Measurements from ENCODE around the gene VGLL2.

Gene VGLL2

GRCh38 chr6:117269638-117270054, 4.3 kb downstream of the VGLL2 start:
- DNase-seq (ENCODE audit: low read depth in 3 of 3) = no peak

- no peak for DNase-seq (ENCODE audit: low read depth in 3 of 3)
Measured at GRCh38 chr6:117270055-117270842, 4.9 kb downstream of the VGLL2 start.

- DNase-seq (ENCODE audit: low read depth in 3 of 3) = no peak
Measured at GRCh38 chr6:117270843-117271507, 5.6 kb downstream of the VGLL2 start.

GRCh38 chr6:117272032-117272866, 6.9 kb downstream of the VGLL2 start:
- no peak for DNase-seq (ENCODE audit: low read depth in 3 of 3)

GRCh38 chr6:117272891-117273290, 7.5 kb downstream of the VGLL2 start:
- no peak for DNase-seq (ENCODE audit: low read depth in 3 of 3)

- DNase-seq (ENCODE audit: low read depth in 3 of 3) = no peak
Measured at GRCh38 chr6:117275205-117275604, 9.8 kb downstream of the VGLL2 start.

GRCh38 chr6:117275711-117276110, 10.4 kb downstream of the VGLL2 start:
- DNase-seq (ENCODE audit: low read depth in 3 of 3) = no peak

- DNase-seq (ENCODE audit: low read depth in 3 of 3) = no peak
Measured at GRCh38 chr6:117276778-117277316, 11.5 kb downstream of the VGLL2 start.

GRCh38 chr6:117280922-117281321, 15.6 kb downstream of the VGLL2 start:
- no peak for DNase-seq (ENCODE audit: low read depth in 3 of 3)

GRCh38 chr6:117288083-117288715, 22.8 kb downstream of the VGLL2 start:
- no peak for DNase-seq (ENCODE audit: low read depth in 3 of 3)

- no peak for DNase-seq (ENCODE audit: low read depth in 3 of 3)
Measured at GRCh38 chr6:117290173-117290846, 25.0 kb downstream of the VGLL2 start.

GRCh38 chr6:117298941-117299340, 33.6 kb downstream of the VGLL2 start:
- no peak for DNase-seq (ENCODE audit: low read depth in 3 of 3)

GRCh38 chr6:117303323-117303722, 38.0 kb downstream of the VGLL2 start:
- no peak for DNase-seq (ENCODE audit: low read depth in 3 of 3)

GRCh38 chr6:117304446-117304845, 39.1 kb downstream of the VGLL2 start:
- no peak for DNase-seq (ENCODE audit: low read depth in 3 of 3)

- DNase-seq (ENCODE audit: low read depth in 3 of 3) = no peak
Measured at GRCh38 chr6:117306227-117306790, 41.0 kb downstream of the VGLL2 start.

- no peak for DNase-seq (ENCODE audit: low read depth in 3 of 3)
Measured at GRCh38 chr6:117307655-117308054, 42.3 kb downstream of the VGLL2 start.

- no peak for DNase-seq (ENCODE audit: low read depth in 3 of 3)
Measured at GRCh38 chr6:117309069-117309468, 43.7 kb downstream of the VGLL2 start.

GRCh38 chr6:117309611-117310010, 44.3 kb downstream of the VGLL2 start:
- DNase-seq (ENCODE audit: low read depth in 3 of 3) = no peak

- DNase-seq (ENCODE audit: low read depth in 3 of 3) = no peak
Measured at GRCh38 chr6:117311310-117311709, 46.0 kb downstream of the VGLL2 start.

- DNase-seq (ENCODE audit: low read depth in 3 of 3) = no peak
Measured at GRCh38 chr6:117311726-117312125, 46.4 kb downstream of the VGLL2 start.

- no peak for DNase-seq (ENCODE audit: low read depth in 3 of 3)
Measured at GRCh38 chr6:117317261-117317660, 51.9 kb downstream of the VGLL2 start.

Measured in stimulated activated CD4-positive, alpha-beta T cell treated with anti-CD3 and anti-CD28 coated beads, TNF-alpha, amount 100 ng/mL, for 48 hours (primary cell).